ENCODE results near the gene NAALAD2. TPM values are rescaled to one million over a fixed set of nuclear protein-coding genes. Genes with fewer than 3 reads are reported as not detected.

NAALAD2 gene
- total and polyA plus RNA-seq, 2 donors (not counting 1 experiment from before 2014, with no cell fraction given): not detected

DNA sequence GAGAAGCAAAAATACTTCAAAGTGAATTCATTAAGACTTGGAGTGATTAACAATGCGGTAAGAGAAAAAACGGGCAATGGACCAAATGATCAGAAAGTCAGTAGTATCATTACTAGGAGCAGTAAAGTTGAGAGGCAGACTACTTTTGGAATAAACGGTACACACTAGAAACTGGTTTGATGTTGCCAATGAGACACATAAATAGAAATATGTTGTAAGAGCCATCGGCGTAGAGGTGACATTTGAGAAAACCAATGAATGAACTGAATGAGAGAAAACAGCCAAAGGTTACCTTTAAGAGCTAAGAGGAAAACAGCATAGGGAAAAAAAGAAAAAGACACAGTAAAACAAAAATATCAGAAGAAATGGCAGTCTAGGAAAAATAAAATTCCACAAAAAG lies 82.1 kb downstream of the NAALAD2 start:
- peaks cover 42% of the 10 kb centered on the region for H3K4me1 Mint-ChIP-seq
- no peak overlapping the region for H3K27ac Mint-ChIP-seq
- peaks cover 78% of the 10 kb centered on the region for H4K20me1 ChIP-seq (ENCODE audit: control insufficient read depth, insufficient read depth, low read length, poor library complexity, severe bottlenecking)
- no peak for DNase-seq
- CTCF ChIA-PET: no interaction called here
- H3K4me3 ChIP-seq (ENCODE audit: control extremely low read depth in 1 of 5, extremely low read depth in 1 of 5, insufficient read depth in 1 of 5, low read depth in 2 of 5, low read length in 4 of 5): no peak overlapping the region
- POLR2A ChIA-PET: no interaction called here
- no peak overlapping the region for H2AFZ ChIP-seq (ENCODE audit: insufficient read depth, low read depth, low read length, poor library complexity, severe bottlenecking)
- no peak overlapping the region for H3K9ac ChIP-seq (ENCODE audit: low read length)
- H3K9me3 ChIP-seq (ENCODE audit: control extremely low read depth in 1 of 3, control insufficient read depth in 2 of 3, insufficient read depth in 1 of 3, low read length in 2 of 3): no peaks in the 10 kb centered on the region
- no peak overlapping the region for H3K4me3 Mint-ChIP-seq
- H3K4me1 ChIP-seq (ENCODE audit: control insufficient read depth in 2 of 2, insufficient read depth in 2 of 2, low read length in 2 of 2): peaks cover 14 to 23% of the 10 kb centered on the region in 2 donors
- no peak overlapping the region for H3K27ac ChIP-seq (ENCODE audit: low read length in 2 of 2)
- WGBS (ENCODE audit: insufficient coverage): 75% methylated on average over 1 of the region's 5 CpGs
- H3K27me3 Mint-ChIP-seq: no peaks in the 10 kb centered on the region
- intact Hi-C loops (cut with micrococcal nuclease): no loop called here
- no peak for TF ChIP-seq EZH2 (IDR thresholded peaks at IDR 0.05; ENCODE audit: borderline replicate concordance, insufficient read depth, low read depth, low read length, poor library complexity, severe bottlenecking)
- TF ChIP-seq, protein P1, sequence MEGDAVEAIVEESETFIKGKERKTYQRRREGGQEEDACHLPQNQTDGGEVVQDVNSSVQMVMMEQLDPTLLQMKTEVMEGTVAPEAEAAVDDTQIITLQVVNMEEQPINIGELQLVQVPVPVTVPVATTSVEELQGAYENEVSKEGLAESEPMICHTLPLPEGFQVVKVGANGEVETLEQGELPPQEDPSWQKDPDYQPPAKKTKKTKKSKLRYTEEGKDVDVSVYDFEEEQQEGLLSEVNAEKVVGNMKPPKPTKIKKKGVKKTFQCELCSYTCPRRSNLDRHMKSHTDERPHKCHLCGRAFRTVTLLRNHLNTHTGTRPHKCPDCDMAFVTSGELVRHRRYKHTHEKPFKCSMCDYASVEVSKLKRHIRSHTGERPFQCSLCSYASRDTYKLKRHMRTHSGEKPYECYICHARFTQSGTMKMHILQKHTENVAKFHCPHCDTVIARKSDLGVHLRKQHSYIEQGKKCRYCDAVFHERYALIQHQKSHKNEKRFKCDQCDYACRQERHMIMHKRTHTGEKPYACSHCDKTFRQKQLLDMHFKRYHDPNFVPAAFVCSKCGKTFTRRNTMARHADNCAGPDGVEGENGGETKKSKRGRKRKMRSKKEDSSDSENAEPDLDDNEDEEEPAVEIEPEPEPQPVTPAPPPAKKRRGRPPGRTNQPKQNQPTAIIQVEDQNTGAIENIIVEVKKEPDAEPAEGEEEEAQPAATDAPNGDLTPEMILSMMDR (IDR thresholded peaks at IDR 0.05): no peak
- no peak for ATAC-seq (ENCODE audit: low read depth)
- H3K27me3 ChIP-seq (replicated peaks in 1 of 4; ENCODE audit: control extremely low read depth in 1 of 4, control insufficient read depth in 3 of 4, insufficient read depth in 4 of 4, low read length in 3 of 4): no peaks in the 10 kb centered on the region
- peaks cover 62% of the 10 kb centered on the region for H3K79me2 ChIP-seq (ENCODE audit: control insufficient read depth, insufficient read depth, low read length)
- H3K9me3 Mint-ChIP-seq (ENCODE audit: insufficient read depth): no peaks in the 10 kb centered on the region
- H3K36me3 ChIP-seq (replicated peaks in 1 of 2; ENCODE audit: control extremely low read depth in 1 of 2, control insufficient read depth in 1 of 2, extremely low read depth in 1 of 2, insufficient read depth in 2 of 2, low read length in 1 of 2): peaks cover 10 to 25% of the 10 kb centered on the region in 2 experiments
- H3K4me2 ChIP-seq (replicated peaks; ENCODE audit: low read depth, low read length, poor library complexity, severe bottlenecking): no peak overlapping the region

DNA sequence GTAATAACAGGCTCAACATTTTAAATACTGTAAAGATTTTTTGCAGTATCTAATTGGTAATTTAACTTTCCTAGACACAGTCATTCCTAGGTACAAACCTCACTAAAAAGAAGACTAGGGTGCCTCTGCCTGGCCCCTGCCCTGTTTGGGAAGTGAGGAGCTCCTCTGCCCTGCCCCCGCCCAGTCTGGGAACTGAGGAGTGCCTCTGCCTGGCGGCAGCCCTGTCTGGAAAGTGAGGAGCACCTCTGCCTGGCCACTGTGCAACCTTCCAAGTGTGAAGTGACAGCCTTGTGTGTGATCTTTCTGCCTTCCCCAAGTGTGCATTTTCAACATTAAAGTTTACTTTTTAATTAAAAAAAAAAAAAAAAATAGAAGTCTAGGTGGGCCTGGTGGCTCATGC lies 84.1 kb downstream of the NAALAD2 start:
- peaks cover 62% of the 10 kb centered on the region for H4K20me1 ChIP-seq (ENCODE audit: control insufficient read depth, insufficient read depth, low read length, poor library complexity, severe bottlenecking)
- Mint-ChIP-seq H3K27me3 (no peaks in the 10 kb centered on the region), H3K4me1 (peaks cover 55% of the 10 kb centered on the region), H3K9me3 (ENCODE audit: insufficient read depth) (no peaks in the 10 kb centered on the region), H3K27ac (no peak overlapping the region), H3K4me3 (no peak overlapping the region)
- ChIA-PET CTCF (interaction anchor here (1.1 kb wide), 1 partner anchor 14 kb away, joined by 3 read pairs; no protein-coding TSS in a partner anchor), POLR2A (interaction anchor here (0.7 kb wide), 1 partner anchor 23 kb away, joined by 3 read pairs; no protein-coding TSS in a partner anchor)
- peaks cover 20 to 31% of the 10 kb centered on the region in 2 donors for H3K4me1 ChIP-seq (ENCODE audit: control insufficient read depth in 2 of 2, insufficient read depth in 2 of 2, low read length in 2 of 2)
- no peak overlapping the region for H3K27ac ChIP-seq (ENCODE audit: low read length in 2 of 2)
- ATAC-seq (ENCODE audit: low read depth): no peak
- H3K79me2 ChIP-seq (ENCODE audit: control insufficient read depth, insufficient read depth, low read length): peaks cover 82% of the 10 kb centered on the region
- DNase-seq: no peak
- H3K27me3 ChIP-seq (replicated peaks in 1 of 4; ENCODE audit: control extremely low read depth in 1 of 4, control insufficient read depth in 3 of 4, insufficient read depth in 4 of 4, low read length in 3 of 4): no peaks in the 10 kb centered on the region
- H3K36me3 ChIP-seq (replicated peaks in 1 of 2; ENCODE audit: control extremely low read depth in 1 of 2, control insufficient read depth in 1 of 2, extremely low read depth in 1 of 2, insufficient read depth in 2 of 2, low read length in 1 of 2): peaks cover 6 to 16% of the 10 kb centered on the region in 2 experiments
- H3K4me2 ChIP-seq (replicated peaks; ENCODE audit: low read depth, low read length, poor library complexity, severe bottlenecking): no peak overlapping the region
- no peak overlapping the region for H2AFZ ChIP-seq (ENCODE audit: insufficient read depth, low read depth, low read length, poor library complexity, severe bottlenecking)
- intact Hi-C loops (cut with micrococcal nuclease): no loop called here
- no peak overlapping the region for H3K9ac ChIP-seq (ENCODE audit: low read length)
- no peak overlapping the region for H3K4me3 ChIP-seq (ENCODE audit: control extremely low read depth in 1 of 5, extremely low read depth in 1 of 5, insufficient read depth in 1 of 5, low read depth in 2 of 5, low read length in 4 of 5)
- TF ChIP-seq, protein P1 (IDR thresholded peaks at IDR 0.05): no peak
- no peak for TF ChIP-seq EZH2 (IDR thresholded peaks at IDR 0.05; ENCODE audit: borderline replicate concordance, insufficient read depth, low read depth, low read length, poor library complexity, severe bottlenecking)
- WGBS (ENCODE audit: insufficient coverage): 76% methylated on average over 2 of the region's 2 CpGs
- H3K9me3 ChIP-seq (ENCODE audit: control extremely low read depth in 1 of 3, control insufficient read depth in 2 of 3, insufficient read depth in 1 of 3, low read length in 2 of 3): no peaks in the 10 kb centered on the region

All from B cell (primary cell).